ENCODE results near the gene DPH7. TPM values are rescaled to one million over a fixed set of nuclear protein-coding genes. Genes with fewer than 3 reads are reported as not detected.

The DPH7 gene
- total and polyA plus RNA-seq, 2 experiments from 2014 or later = 65.6 to 78.4 TPM

- no peak for DNase-seq (ENCODE audit: low read depth in 1 of 2, low spot score in 1 of 2)
- Histone ChIP-seq H3K4me1 (ENCODE audit: low read depth) (no peaks in the 10 kb centered on the region), H3K27me3 (no peaks in the 10 kb centered on the region), H3K36me3 (no peaks in the 10 kb centered on the region), H3K4me3 (no peak overlapping the region), H3K9me3 (ENCODE audit: low read depth) (no peaks in the 10 kb centered on the region), H3K27ac (no peak overlapping the region)
- TF ChIP-seq CTCF (IDR thresholded peaks at IDR 0.05; ENCODE audit: low read depth, low read length) = no peak
Observed at GRCh38 chr9:137509198-137509597, 69.5 kb downstream of the DPH7 start.

- no peaks in the 10 kb centered on the region for H3K9me3 ChIP-seq (ENCODE audit: low read depth)
- no peak overlapping the region for H3K27ac ChIP-seq
- no peaks in the 10 kb centered on the region for H3K36me3 ChIP-seq
- no peak for DNase-seq (ENCODE audit: low read depth in 1 of 2, low spot score in 1 of 2)
- H3K4me3 ChIP-seq = no peak overlapping the region
- H3K27me3 ChIP-seq = no peaks in the 10 kb centered on the region
- no peaks in the 10 kb centered on the region for H3K4me1 ChIP-seq (ENCODE audit: low read depth)
- TF ChIP-seq CTCF (IDR thresholded peaks at IDR 0.05; ENCODE audit: low read depth, low read length) = no peak
Observed at GRCh38 chr9:137506702-137507171, 72.0 kb downstream of the DPH7 start.

- Histone ChIP-seq H3K4me1 (ENCODE audit: low read depth) (no peaks in the 10 kb centered on the region), H3K27ac (no peak overlapping the region), H3K36me3 (no peaks in the 10 kb centered on the region), H3K27me3 (no peaks in the 10 kb centered on the region), H3K9me3 (ENCODE audit: low read depth) (no peaks in the 10 kb centered on the region), H3K4me3 (no peak overlapping the region)
- no peak for DNase-seq (ENCODE audit: low read depth in 1 of 2, low spot score in 1 of 2)
- TF ChIP-seq CTCF (IDR thresholded peaks at IDR 0.05; ENCODE audit: low read depth, low read length) = no peak
Observed at GRCh38 chr9:137506274-137506673, 72.5 kb downstream of the DPH7 start.

GRCh38 chr9:137505421-137506140, 73.1 kb downstream of the DPH7 start:
- H3K36me3 ChIP-seq = no peaks in the 10 kb centered on the region
- no peaks in the 10 kb centered on the region for H3K9me3 ChIP-seq (ENCODE audit: low read depth)
- H3K4me1 ChIP-seq (ENCODE audit: low read depth) = no peaks in the 10 kb centered on the region
- H3K27ac ChIP-seq = no peak overlapping the region
- H3K27me3 ChIP-seq = no peaks in the 10 kb centered on the region
- no peak for DNase-seq (ENCODE audit: low read depth in 1 of 2, low spot score in 1 of 2)
- H3K4me3 ChIP-seq = no peak overlapping the region
- TF ChIP-seq CTCF (IDR thresholded peaks at IDR 0.05; ENCODE audit: low read depth, low read length) = no peak

Other genes with a start within 250 kb of the DPH7 start
- 14.3 and 72.1 TPM in 2 replicates for gene EXD3, start 155.8 kb downstream of the DPH7 start, total RNA-seq
- 32.3 and 52.4 TPM in 2 replicates for gene EXD3, start 155.8 kb downstream of the DPH7 start, polyA plus RNA-seq
- 6.8 and 12.0 TPM in 2 replicates for gene NOXA1, start 155.5 kb downstream of the DPH7 start, total RNA-seq
- 8.1 and 14.9 TPM in 2 replicates for gene NOXA1, start 155.5 kb downstream of the DPH7 start, polyA plus RNA-seq
- gene ENTPD8, start 137.6 kb downstream of the DPH7 start, total RNA-seq = 0.51 and 0.56 TPM in 2 replicates
- 0.15 and 1.7 TPM in 2 replicates for gene ENTPD8, start 137.6 kb downstream of the DPH7 start, polyA plus RNA-seq
- 75.6 and 107 TPM in 2 replicates for gene NSMF, start 119.6 kb downstream of the DPH7 start, total RNA-seq
- gene NSMF, start 119.6 kb downstream of the DPH7 start, polyA plus RNA-seq = 73.0 and 113 TPM in 2 replicates
- gene PNPLA7, start 28.5 kb downstream of the DPH7 start, total RNA-seq = 1.1 and 3.6 TPM in 2 replicates
- gene PNPLA7, start 28.5 kb downstream of the DPH7 start, polyA plus RNA-seq = 1.4 and 1.6 TPM in 2 replicates
- 70.2 and 98.6 TPM in 2 replicates for gene MRPL41, start 27.0 kb downstream of the DPH7 start, total RNA-seq
- gene MRPL41, start 27.0 kb downstream of the DPH7 start, polyA plus RNA-seq = 93.1 and 111 TPM in 2 replicates
- gene ZMYND19, start 11.6 kb upstream of the DPH7 start, total RNA-seq = 30.6 and 35.3 TPM in 2 replicates
- 48.1 and 49.0 TPM in 2 replicates for gene ZMYND19, start 11.6 kb upstream of the DPH7 start, polyA plus RNA-seq
- 53.0 and 82.9 TPM in 2 replicates for gene ARRDC1, start 26.8 kb upstream of the DPH7 start, total RNA-seq
- gene ARRDC1, start 26.8 kb upstream of the DPH7 start, polyA plus RNA-seq = 73.9 and 91.8 TPM in 2 replicates
- gene EHMT1, start 40.1 kb upstream of the DPH7 start, total RNA-seq = 65.7 and 93.8 TPM in 2 replicates
- gene EHMT1, start 40.1 kb upstream of the DPH7 start, polyA plus RNA-seq = 55.5 and 60.3 TPM in 2 replicates

Measured in cardiac muscle cell (in vitro differentiated cells and primary cell).